GM15510 (cell line): Measurements from ENCODE around the gene OSBPL7.

Experiments used
- POLR2A ChIP-seq: IDR thresholded peaks from 3 replicates; pipeline ENCODE4 v1.6.1; 2011; ENCODE audit warnings: borderline replicate concordance; ENCODE audit not compliant: insufficient read length; ENCODE audit errors: extremely low read depth

Gene OSBPL7

GRCh38 chr17:47789611-47790561 lies 31.7 kb downstream of the OSBPL7 start:
- no peak for TF ChIP-seq POLR2A

DNA sequence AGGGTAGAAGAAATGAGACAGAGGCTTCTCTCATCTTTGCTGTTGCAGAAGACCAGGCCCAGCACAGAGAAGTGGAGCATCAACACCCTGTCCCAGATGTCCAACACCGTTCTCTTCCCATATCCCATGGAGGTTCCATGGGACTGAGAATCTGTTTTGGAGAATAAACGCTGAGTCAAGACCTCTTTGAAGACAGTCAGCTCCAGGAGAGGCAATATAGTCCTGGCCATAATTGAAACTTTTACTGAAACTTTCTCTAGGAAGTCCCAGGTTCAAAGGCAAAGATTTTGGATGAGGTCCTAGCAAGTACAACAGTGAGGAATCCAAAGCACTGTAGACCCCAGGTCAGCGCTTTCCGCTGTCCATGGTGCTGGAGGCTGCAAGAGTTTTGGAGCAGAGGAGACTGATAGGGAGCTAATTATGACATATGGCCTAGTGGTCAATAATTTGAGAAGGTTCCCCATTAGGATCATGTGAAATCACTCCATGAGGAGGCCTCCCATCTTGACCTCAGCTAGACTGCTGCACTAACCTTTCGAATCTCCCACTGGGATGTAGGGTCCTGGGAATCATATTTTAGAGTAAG lies 36.0 kb downstream of the OSBPL7 start:
- TF ChIP-seq POLR2A, result no peak

GRCh38 chr17:47781397-47781796 lies 40.2 kb downstream of the OSBPL7 start:
- TF ChIP-seq POLR2A, result no peak

DNA sequence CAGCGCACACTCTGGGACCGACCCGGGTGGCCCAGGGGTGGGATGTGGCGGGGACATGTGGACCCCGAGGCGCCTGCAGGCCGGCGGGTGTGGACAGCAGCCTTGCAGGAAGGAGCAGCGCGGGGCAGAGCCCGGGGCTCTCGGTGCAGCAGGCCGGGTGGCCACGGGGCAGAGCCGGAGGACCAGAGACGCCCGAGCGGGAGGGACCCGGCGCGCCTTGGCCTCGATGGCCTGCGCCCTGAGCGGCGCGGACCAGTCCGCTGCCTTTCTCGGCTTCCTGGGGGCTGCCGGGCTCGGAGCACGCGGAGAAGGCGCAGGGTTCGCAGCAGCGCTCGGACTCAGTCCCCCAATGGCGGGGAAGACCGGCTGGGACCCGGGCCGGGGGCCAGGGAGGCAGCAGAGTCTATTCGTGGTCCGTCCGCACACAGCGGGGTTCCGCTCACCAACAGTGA lies 43.4 kb downstream of the OSBPL7 start:
- TF ChIP-seq POLR2A, result no peak

DNA sequence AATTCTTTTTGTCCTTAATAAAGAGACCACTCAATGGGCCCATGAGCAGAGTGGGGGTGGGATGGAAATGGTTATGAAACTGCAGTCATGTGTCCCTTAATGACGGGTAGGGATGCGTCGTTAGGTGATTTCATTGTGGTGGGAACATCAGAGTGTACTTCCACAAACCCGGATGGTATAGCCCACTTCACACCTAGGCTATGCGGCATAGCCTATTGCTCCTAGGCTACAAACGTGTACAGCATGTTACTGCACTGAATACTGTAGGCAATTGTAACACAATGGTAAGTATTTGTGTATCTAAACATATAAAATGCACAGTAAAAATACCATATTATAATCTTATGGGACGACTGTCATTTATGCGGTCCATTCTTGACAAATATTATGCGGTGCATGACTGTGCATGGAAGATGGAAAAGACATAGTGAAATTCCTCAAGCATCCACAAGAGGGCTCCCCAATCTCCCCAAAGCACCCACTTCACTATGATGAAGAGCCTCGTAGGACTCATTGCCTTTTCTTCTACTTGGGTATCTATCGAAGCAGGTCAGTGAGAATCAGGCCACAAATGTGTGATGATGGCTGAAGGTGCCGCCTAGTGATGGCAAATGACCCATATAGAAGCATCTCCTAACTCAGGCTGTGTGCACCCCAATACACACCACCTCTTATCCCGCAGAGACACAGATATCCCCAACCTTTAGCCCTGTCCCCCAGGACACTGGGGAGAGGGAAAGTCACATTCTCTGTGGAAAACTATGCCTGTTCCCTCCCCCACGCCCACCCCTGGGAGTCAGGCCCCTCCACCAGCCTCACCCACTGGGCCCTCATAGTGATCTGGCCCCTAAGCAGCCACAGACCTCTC lies 45.0 kb downstream of the OSBPL7 start:
- no peak for TF ChIP-seq POLR2A

DNA sequence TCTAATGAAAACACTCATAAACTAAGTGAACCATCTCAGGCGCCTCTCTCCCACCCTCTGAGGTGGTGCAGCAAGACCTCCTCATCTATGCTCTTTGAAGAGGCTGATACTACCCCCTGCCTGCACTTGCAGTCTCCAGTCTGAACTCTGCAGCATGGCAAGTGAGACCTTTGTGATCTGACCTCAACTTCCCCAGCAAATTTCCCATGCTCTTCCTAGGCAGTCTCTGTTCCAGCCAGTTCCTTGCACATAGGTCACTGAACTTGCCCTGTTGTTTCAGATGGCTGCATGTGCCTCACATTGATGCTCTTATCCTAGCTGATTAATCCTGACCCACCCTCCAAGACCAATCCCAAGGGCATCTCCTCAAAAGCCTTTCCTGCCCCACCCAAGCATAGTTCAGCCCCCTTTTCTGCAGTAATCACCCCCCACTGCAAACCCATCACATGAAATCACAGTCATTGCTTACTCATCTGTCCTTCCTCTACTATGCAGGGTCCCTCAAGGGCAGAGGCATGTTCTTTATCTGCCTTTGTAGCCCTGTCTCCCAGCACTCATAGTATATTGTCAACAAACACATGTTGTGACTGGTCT lies 46.5 kb downstream of the OSBPL7 start:
- no peak for TF ChIP-seq POLR2A

DNA sequence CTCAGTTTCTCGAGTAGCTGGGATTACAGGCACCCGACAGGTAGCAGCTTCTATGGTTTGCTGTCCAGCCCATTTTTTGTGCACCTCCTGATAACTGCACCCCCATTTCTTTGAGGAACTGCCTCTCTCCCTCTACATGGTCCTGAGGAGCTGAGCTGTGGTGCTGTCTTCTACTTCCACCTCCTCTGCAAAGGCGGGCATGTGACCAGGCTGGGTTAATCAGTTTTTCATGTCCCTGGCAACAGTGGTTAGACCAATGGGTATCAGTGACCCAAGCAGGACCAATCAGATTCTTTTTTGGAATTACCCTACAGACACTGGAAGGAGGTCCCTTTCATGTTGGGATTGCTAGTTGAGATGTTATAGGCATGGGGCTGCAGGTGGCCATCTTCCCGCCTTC lies 47.3 kb downstream of the OSBPL7 start:
- TF ChIP-seq POLR2A, result no peak

- TF ChIP-seq POLR2A, result no peak
Measured at GRCh38 chr17:47763913-47764582, 57.5 kb downstream of the OSBPL7 start.

GRCh38 chr17:47762728-47763127 lies 58.9 kb downstream of the OSBPL7 start:
- TF ChIP-seq POLR2A, result no peak

GRCh38 chr17:47760409-47761140 lies 61.0 kb downstream of the OSBPL7 start:
- no peak for TF ChIP-seq POLR2A

- no peak for TF ChIP-seq POLR2A
Measured at GRCh38 chr17:47757386-47757785, 64.2 kb downstream of the OSBPL7 start.
